Loucy (cell line): Measurements from ENCODE around the gene DIDO1.

Experiments
- EZH2phosphoT487 ChIP-seq: fragments of 200-600 bp; IDR thresholded peaks from 2 replicates; pipeline ENCODE4 v1.6.1; 2018; ENCODE audit warnings: antibody characterized with exemption, mild to moderate bottlenecking, moderate library complexity, borderline replicate concordance
- TF ChIP-seq, protein P1 (sequence below): fragments of 200-600 bp; sonication (generic); conservative IDR thresholded peaks from 2 replicates; pipeline ENCODE4 v1.5.1; 2014; ENCODE audit warnings: mild to moderate bottlenecking, antibody characterized with exemption, low read length

DNA sequence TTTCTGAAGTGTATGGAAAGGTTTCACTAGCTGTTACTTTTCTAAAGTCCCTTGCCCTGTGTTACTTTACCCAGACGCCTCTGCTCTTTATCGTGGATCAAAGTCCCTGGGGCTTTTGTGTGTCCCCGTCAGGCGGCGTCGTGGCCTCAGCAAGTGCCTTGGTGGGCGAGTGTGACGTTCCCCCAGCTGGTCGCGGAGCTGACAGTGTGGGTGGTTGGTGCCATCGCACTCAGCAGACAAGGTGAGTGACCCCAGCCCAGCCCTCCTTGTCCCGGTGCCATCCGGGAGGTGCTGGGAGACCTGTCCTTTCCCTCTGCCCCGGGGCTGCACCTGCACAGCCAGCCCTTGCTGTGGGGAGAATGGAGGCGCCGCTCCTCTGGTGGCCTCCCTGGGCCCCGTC is 37.4 kb downstream of the DIDO1 start:
- TF ChIP-seq, protein P1, sequence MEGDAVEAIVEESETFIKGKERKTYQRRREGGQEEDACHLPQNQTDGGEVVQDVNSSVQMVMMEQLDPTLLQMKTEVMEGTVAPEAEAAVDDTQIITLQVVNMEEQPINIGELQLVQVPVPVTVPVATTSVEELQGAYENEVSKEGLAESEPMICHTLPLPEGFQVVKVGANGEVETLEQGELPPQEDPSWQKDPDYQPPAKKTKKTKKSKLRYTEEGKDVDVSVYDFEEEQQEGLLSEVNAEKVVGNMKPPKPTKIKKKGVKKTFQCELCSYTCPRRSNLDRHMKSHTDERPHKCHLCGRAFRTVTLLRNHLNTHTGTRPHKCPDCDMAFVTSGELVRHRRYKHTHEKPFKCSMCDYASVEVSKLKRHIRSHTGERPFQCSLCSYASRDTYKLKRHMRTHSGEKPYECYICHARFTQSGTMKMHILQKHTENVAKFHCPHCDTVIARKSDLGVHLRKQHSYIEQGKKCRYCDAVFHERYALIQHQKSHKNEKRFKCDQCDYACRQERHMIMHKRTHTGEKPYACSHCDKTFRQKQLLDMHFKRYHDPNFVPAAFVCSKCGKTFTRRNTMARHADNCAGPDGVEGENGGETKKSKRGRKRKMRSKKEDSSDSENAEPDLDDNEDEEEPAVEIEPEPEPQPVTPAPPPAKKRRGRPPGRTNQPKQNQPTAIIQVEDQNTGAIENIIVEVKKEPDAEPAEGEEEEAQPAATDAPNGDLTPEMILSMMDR, result no peak
- TF ChIP-seq EZH2phosphoT487, result no peak
